SK-N-SH treated with all-trans-retinoic acid at 6 μM for 48 hours (cell line): Measurements from ENCODE around the gene COL5A2.

Experiments
- SNAI2 ChIP-seq: fragments of 250-450 bp; sonication (Bioruptor Pico); IDR thresholded peaks from 2 replicates; pipeline ENCODE4 v1.5.0; 2020; ENCODE audit warnings: mild to moderate bottlenecking, moderate library complexity
- ZNF70 ChIP-seq: fragments of 450-650 bp; formaldehyde crosslinking; IDR thresholded peaks from 2 replicates; pipeline ENCODE4 v1.5.0; 2020; ENCODE audit warnings: mild to moderate bottlenecking, moderate library complexity

DNA sequence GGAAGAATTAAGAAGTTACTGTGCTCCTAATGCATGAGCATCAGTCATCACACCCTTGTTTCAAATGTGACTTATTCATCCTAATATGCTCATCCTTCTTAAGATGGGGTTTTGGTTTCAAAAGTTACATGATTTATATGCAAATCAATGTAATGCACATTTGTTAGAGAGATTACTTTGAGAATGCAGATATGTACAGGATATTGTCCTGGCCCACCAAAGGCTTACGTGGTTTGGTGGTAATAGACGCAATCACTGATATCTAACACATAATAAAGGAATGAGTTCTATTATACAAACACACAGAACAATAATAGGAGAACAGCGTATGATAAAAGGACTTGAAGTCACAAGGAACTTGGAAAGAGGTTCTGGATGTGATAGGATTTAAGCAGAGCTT is 11.1 kb upstream of the COL5A2 start:
- TF ChIP-seq ZNF70 (CRISPR knock-in tag), result no peak
- no peak for TF ChIP-seq SNAI2 (CRISPR knock-in tag)
